K562 (cell line): ENCODE measurements around the gene GNG14. TPM values are rescaled to one million over a fixed set of nuclear protein-coding genes. Genes with fewer than 3 reads are reported as not detected.

Experiments used
- ATAC-seq: fragments of 200-7000 bp; cut with Tn5 transposase; 3 replicates; pipeline ENCODE4 v1.9.1; 2020; ENCODE audit warnings: moderate library complexity
- BruUV-seq: library from RNA; stranded (reverse); fragments of 400-500 nt; replicated peaks from 2 replicates; lab custom pipeline; 2021; lab: Mats Ljungman, UMichigan
- CTCF ChIA-PET: fragments of 300-600 bp; formaldehyde crosslinking; extraction: SDS; loops from one replicate; lab custom pipeline; 2021; ENCODE audit warnings: low intra/inter-chr PET ratio; lab: Yijun Ruan, JAX
- POLR2A ChIA-PET: fragments of 300-600, 350-650 bp; sonication (Branson Sonifier 250); formaldehyde crosslinking; extraction: SDS; loops from one replicate; lab custom pipeline; 2021; ENCODE audit warnings: antibody characterized with exemption, inconsistent platforms; lab: Yijun Ruan, JAX
- DNase-seq, 4 experiments: peaks; one replicate each; pipeline versions ENCODE4 v3.0.0 to v3.0.0-alpha.2; 2011 to 2018; ENCODE audit warnings: low spot score in 3 of 4, mixed read lengths in 3 of 4; ENCODE audit errors: extremely low read depth in 1 of 4
- FAIRE-seq: peaks from 2 replicates; lab custom pipeline; 2011; peaks lifted over from hg19 to GRCh38; lab: Jason Lieb, UNC
- H2AFZ ChIP-seq: 2 replicates; pipeline ENCODE4 v1.6.0; 2011; ENCODE audit warnings: low read depth, low read length, control low read depth, inconsistent platforms
- H3K27ac ChIP-seq: fragments of 200-600 bp; 3 replicates; pipeline ENCODE4 v1.8.0; 2011; ENCODE audit warnings: low read depth, mild to moderate bottlenecking, control low read depth, inconsistent platforms, low read length, moderate library complexity, mixed read lengths; ENCODE audit errors: extremely low read depth
- H3K27me3 ChIP-seq, 2 experiments: fragments of 300-600 bp in 1 of 2; 2 replicates in 1 of 2; 3 replicates in 1 of 2; pipeline versions ENCODE4 v1.6.0 to v1.8.0; 2011; ENCODE audit warnings: inconsistent platforms in 2 of 2, low read length in 2 of 2, mild to moderate bottlenecking in 1 of 2, mixed read lengths in 1 of 2, moderate library complexity in 1 of 2; ENCODE audit not compliant: control insufficient read depth in 2 of 2, insufficient read depth in 2 of 2
- H3K36me3 ChIP-seq: fragments of 300-600 bp; 3 replicates; pipeline ENCODE4 v1.8.0; 2011; ENCODE audit warnings: mild to moderate bottlenecking, low read length, inconsistent platforms; ENCODE audit not compliant: control insufficient read depth, insufficient read depth
- H3K4me1 ChIP-seq, 2 experiments: fragments of 200-600 bp in 1 of 2; replicated peaks in 1 of 2; 2 replicates in 1 of 2; 3 replicates in 1 of 2; pipeline versions ENCODE4 v1.5.1 to v1.8.0; 2011; ENCODE audit warnings: inconsistent platforms in 2 of 2, low read length in 2 of 2, mild to moderate bottlenecking in 1 of 2, mixed read lengths in 1 of 2, moderate library complexity in 1 of 2; ENCODE audit not compliant: control insufficient read depth in 2 of 2, insufficient read depth in 2 of 2
- H3K4me2 ChIP-seq: 2 replicates; pipeline ENCODE4 v1.6.1; 2011; ENCODE audit warnings: low read length, control low read depth, inconsistent platforms, mixed read lengths; ENCODE audit not compliant: insufficient read depth
- H3K4me3 ChIP-seq: fragments of 200-600 bp; sonication (generic), shearing (Covaris generic); 2 replicates; pipeline ENCODE4 v1.5.1; 2016; ENCODE audit warnings: control low read depth, inconsistent platforms
- H3K79me2 ChIP-seq: fragments of 200-600 bp; 3 replicates; pipeline ENCODE4 v1.8.0; 2011; ENCODE audit warnings: low read length, inconsistent platforms; ENCODE audit not compliant: control insufficient read depth, insufficient read depth
- H3K9ac ChIP-seq, 2 experiments: 2 replicates each; pipeline versions ENCODE4 v1.6.0 to v1.6.1; 2011; ENCODE audit warnings: low read depth in 2 of 2, low read length in 2 of 2, control low read depth in 1 of 2, inconsistent platforms in 1 of 2, mild to moderate bottlenecking in 1 of 2, mixed read lengths in 1 of 2; ENCODE audit not compliant: insufficient read depth in 1 of 2
- H3K9me1 ChIP-seq: one replicate; pipeline ENCODE4 v1.6.0; 2011; ENCODE audit warnings: inconsistent platforms, mild to moderate bottlenecking, low read length, moderate library complexity; ENCODE audit not compliant: control insufficient read depth, insufficient read depth
- H3K9me3 ChIP-seq: replicated peaks from 2 replicates; pipeline ENCODE4 v1.5.1; 2011; ENCODE audit warnings: low read depth, low read length, inconsistent platforms; ENCODE audit not compliant: control insufficient read depth, insufficient read depth
- H4K20me1 ChIP-seq: replicated peaks from 2 replicates; pipeline ENCODE4 v1.6.1; 2011; ENCODE audit warnings: low read length, inconsistent platforms, mixed read lengths; ENCODE audit not compliant: control insufficient read depth, insufficient read depth
- BACH1 ChIP-seq: fragments of 200-800 bp; sonication (Bioruptor generic); IDR thresholded peaks from 2 replicates; pipeline ENCODE4 v1.6.1; 2016; ENCODE audit warnings: missing genetic modification characterization, missing compliant biosample characterization
- JUND ChIP-seq, 2 experiments: IDR thresholded peaks; 2 replicates in 1 of 2; 3 replicates in 1 of 2; pipeline ENCODE4 v1.6.1; 2011; ENCODE audit warnings: borderline replicate concordance in 2 of 2, low read depth in 2 of 2, low read length in 2 of 2, improper control_type of control experiment in 1 of 2, missing biosample characterization in 1 of 2, missing genetic modification characterization in 1 of 2, missing genetic modification reagents in 1 of 2
- LARP7 ChIP-seq: fragments of 450-650 bp; IDR thresholded peaks from 2 replicates; pipeline ENCODE4 v1.6.1; 2016
- MEIS2 ChIP-seq: fragments of 450-650 bp; IDR thresholded peaks from 2 replicates; pipeline ENCODE4 v1.6.1; 2014; ENCODE audit warnings: mild to moderate bottlenecking; ENCODE audit not compliant: partially characterized antibody
- NCOA6 ChIP-seq: fragments of 450-650 bp; IDR thresholded peaks from 2 replicates; pipeline ENCODE4 v1.6.1; 2017; ENCODE audit warnings: mild to moderate bottlenecking
- NR2F6 ChIP-seq: fragments of 450-650 bp; formaldehyde crosslinking; IDR thresholded peaks from 2 replicates; pipeline ENCODE4 v1.4.0; 2020; ENCODE audit warnings: mild to moderate bottlenecking
- SUPT5H ChIP-seq: fragments of 450-650 bp; IDR thresholded peaks from 2 replicates; pipeline ENCODE4 v1.6.1; 2016
- TGIF2 ChIP-seq: sonication (generic); formaldehyde crosslinking; IDR thresholded peaks from 2 replicates; pipeline ENCODE4 v1.8.1; 2022; ENCODE audit warnings: mild to moderate bottlenecking, missing genetic modification reagents, moderate library complexity
- TRIM28 ChIP-seq: fragments of 450-650 bp; IDR thresholded peaks from 2 replicates; pipeline ENCODE4 v1.6.1; 2017
- ZNF696 ChIP-seq: fragments of 250-450 bp; sonication (Bioruptor Pico); conservative IDR thresholded peaks from 2 replicates; pipeline ENCODE4 v1.4.0; 2020; ENCODE audit warnings: mild to moderate bottlenecking, moderate library complexity
- WGBS: fragments of 100-300 bp; shearing (Covaris generic); methylation state at CpG from one replicate; pipeline ENCODE4 v1.1.6; 2016; ENCODE audit warnings: low coverage, mixed read lengths; ENCODE audit not compliant: insufficient coverage; ENCODE audit errors: missing lambda C conversion rate; 5-methylcytosine and 5-hydroxymethylcytosine counted together
- in situ Hi-C: fragments of 300-500 bp; cut with MboI; formaldehyde crosslinking; loops from 4 replicates; pipeline ENCODE4 v1.15.0; 2018; ENCODE audit warnings: inconsistent platforms, mixed read lengths
- intact Hi-C: fragments of 100-400 bp; cut with micrococcal nuclease; formaldehyde crosslinking; loops from 2 replicates; pipeline ENCODE4 v1.14.2; 2022
- polyA plus RNA-seq, 8 experiments: library from polyadenylated mRNA; depleted of rRNA in 4 of 8; stranded (reverse) in 5 of 8; unstranded in 3 of 8; fragments of >200 nt; fragmentation: Nextera tagmentation in 2 of 8; fragmentation: Illumina TruSeq in 1 of 8; extraction: Ambion mirVana in 2 of 8; extraction: Trizol in 1 of 8; gene quantifications; 2 replicates each; pipeline versions ENCODE4 v1.2.1 to v1.2.3, GENCODE V29; 2011 to 2014; ENCODE audit warnings: inconsistent platforms in 1 of 8, missing spikeins in 1 of 8
- total RNA-seq, 7 experiments: library from RNA; depleted of rRNA in 6 of 7; stranded (reverse); fragments of >200 nt in 6 of 7; fragmentation: Illumina TruSeq in 2 of 7; extraction: Trizol in 2 of 7; gene quantifications; 2 replicates each; pipeline versions ENCODE4 v1.2.1 to v1.2.3, GENCODE V29; 2011 to 2021; ENCODE audit warnings: low replicate concordance in 1 of 7
- TF ChIP-seq, protein P1 (sequence below): fragments of 450-650 bp; IDR thresholded peaks from 2 replicates; pipeline ENCODE4 v1.6.1; 2016
- TF ChIP-seq, protein P2 (sequence below), 2 experiments: fragments of 450-650 bp in 1 of 2; sonication (generic) in 1 of 2; formaldehyde crosslinking; conservative IDR thresholded peaks; 2 replicates each; pipeline versions ENCODE4 v1.4.0 to v1.8.1; 2020 to 2022; ENCODE audit warnings: mild to moderate bottlenecking in 1 of 2, missing genetic modification reagents in 1 of 2
- TF ChIP-seq, protein P3 (sequence below): fragments of 250-450 bp; sonication (Bioruptor Pico); IDR thresholded peaks from 2 replicates; pipeline ENCODE4 v1.5.0; 2021
- TF ChIP-seq, protein P4 (sequence below): sonication (generic); formaldehyde crosslinking; IDR thresholded peaks from 2 replicates; pipeline ENCODE4 v1.8.1; 2023; ENCODE audit warnings: mild to moderate bottlenecking, missing genetic modification reagents, moderate library complexity
- TF ChIP-seq, protein P5 (sequence below), 3 experiments: fragments of 200-800 bp in 1 of 3; sonication (Bioruptor generic) in 1 of 3; sonication (generic) in 1 of 3; formaldehyde crosslinking in 1 of 3; IDR thresholded peaks; 2 replicates each; pipeline versions ENCODE4 v1.6.1 to v1.8.0; 2016 to 2022; ENCODE audit warnings: mild to moderate bottlenecking in 2 of 3, missing compliant biosample characterization in 2 of 3, missing genetic modification characterization in 2 of 3, missing genetic modification reagents in 1 of 3

Gene GNG14
- total and polyA plus RNA-seq, 9 of the 15 experiments (the other 6 are each of a cell fraction or from before 2014, with no cell fraction given), result not detected

DNA sequence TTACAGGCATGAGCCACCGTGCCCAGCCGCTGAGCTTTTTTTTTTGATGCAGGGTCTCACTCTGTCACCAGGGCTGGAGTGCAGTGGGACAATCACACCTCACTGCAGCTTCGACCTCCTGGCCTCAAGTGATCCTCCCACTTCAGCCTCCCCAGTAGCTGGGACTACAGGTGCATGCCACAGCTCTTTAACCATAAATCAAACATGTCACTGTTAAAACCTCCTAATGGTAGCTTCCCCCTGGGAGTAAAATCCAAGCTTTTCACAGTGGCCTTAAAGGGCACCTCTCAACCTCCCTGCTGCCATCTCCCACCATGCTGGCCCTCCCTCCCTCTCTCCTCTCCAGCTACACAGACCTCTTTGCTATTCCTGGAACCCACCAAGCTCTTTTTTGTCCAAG lies 2.0 kb upstream of the GNG14 start (continued):
- TF ChIP-seq TGIF2 (CRISPR knock-in tag), result no peak
- TF ChIP-seq, protein P1, sequence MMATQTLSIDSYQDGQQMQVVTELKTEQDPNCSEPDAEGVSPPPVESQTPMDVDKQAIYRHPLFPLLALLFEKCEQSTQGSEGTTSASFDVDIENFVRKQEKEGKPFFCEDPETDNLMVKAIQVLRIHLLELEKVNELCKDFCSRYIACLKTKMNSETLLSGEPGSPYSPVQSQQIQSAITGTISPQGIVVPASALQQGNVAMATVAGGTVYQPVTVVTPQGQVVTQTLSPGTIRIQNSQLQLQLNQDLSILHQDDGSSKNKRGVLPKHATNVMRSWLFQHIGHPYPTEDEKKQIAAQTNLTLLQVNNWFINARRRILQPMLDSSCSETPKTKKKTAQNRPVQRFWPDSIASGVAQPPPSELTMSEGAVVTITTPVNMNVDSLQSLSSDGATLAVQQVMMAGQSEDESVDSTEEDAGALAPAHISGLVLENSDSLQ, result peak; percentile 68
- TF ChIP-seq MEIS2, result peak; percentile 62

DNA sequence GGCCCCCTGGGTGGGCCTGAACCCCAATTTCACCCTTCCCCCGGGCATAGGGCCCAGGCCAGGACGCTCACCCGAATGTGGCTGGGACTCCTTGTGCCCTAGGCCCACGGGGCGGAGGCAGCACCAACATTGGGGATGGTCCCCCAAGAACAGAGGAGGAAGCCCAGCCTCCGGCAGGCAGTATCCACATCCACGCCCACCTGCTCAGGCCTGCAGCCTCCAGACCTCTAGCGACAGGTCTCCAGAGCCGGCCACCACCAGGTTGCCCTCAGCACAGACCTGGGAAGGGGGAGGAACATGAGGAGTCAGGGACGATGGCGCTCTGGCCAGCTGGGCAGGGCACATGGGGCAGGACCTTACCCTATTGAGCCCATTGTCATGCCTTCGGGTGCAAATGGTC lies 1.2 kb downstream of the GNG14 start:
- in situ Hi-C loops (no loop called here), intact Hi-C loops (no loop called here)
- Histone ChIP-seq H3K4me3 (no peak overlapping the region), H3K9me1 (no peaks in the 10 kb centered on the region), H4K20me1 (no peaks in the 10 kb centered on the region), H3K4me2 (no peak overlapping the region), H3K9ac (no peak overlapping the region), H3K4me1 (peaks cover 0 to 32% of the 10 kb centered on the region in 2 experiments; a peak in 2 of 5 replicates)
- 87% methylated on average over 10 of the region's 12 CpGs for WGBS
- no peak for ATAC-seq
- no peak for DNase-seq
- TF ChIP-seq NR2F6 (no peak), ZNF696 (no peak), SUPT5H (no peak), BACH1 (no peak), TRIM28 (no peak), JUND (IDR thresholded peaks at IDR 0.05; ENCODE audit: borderline replicate concordance, low read depth, low read length) (no peak), JUND (tag; IDR thresholded peaks at IDR 0.05; ENCODE audit: borderline replicate concordance, low read depth, low read length) (no peak), LARP7 (no peak), NCOA6 (no peak)
- TF ChIP-seq, protein P2, sequence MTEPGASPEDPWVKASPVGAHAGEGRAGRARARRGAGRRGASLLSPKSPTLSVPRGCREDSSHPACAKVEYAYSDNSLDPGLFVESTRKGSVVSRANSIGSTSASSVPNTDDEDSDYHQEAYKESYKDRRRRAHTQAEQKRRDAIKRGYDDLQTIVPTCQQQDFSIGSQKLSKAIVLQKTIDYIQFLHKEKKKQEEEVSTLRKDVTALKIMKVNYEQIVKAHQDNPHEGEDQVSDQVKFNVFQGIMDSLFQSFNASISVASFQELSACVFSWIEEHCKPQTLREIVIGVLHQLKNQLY (CRISPR knock-in tag; conservative IDR thresholded peaks at IDR 0.05), result no peak
- TF ChIP-seq, protein P3, sequence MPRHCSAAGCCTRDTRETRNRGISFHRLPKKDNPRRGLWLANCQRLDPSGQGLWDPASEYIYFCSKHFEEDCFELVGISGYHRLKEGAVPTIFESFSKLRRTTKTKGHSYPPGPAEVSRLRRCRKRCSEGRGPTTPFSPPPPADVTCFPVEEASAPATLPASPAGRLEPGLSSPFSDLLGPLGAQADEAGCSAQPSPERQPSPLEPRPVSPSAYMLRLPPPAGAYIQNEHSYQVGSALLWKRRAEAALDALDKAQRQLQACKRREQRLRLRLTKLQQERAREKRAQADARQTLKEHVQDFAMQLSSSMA, result no peak
- TF ChIP-seq, protein P4, sequence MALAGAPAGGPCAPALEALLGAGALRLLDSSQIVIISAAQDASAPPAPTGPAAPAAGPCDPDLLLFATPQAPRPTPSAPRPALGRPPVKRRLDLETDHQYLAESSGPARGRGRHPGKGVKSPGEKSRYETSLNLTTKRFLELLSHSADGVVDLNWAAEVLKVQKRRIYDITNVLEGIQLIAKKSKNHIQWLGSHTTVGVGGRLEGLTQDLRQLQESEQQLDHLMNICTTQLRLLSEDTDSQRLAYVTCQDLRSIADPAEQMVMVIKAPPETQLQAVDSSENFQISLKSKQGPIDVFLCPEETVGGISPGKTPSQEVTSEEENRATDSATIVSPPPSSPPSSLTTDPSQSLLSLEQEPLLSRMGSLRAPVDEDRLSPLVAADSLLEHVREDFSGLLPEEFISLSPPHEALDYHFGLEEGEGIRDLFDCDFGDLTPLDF (CRISPR knock-in tag), result no peak
- TF ChIP-seq, protein P5, sequence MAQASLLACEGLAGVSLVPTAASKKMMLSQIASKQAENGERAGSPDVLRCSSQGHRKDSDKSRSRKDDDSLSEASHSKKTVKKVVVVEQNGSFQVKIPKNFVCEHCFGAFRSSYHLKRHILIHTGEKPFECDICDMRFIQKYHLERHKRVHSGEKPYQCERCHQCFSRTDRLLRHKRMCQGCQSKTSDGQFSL (CRISPR knock-in tag; IDR thresholded peaks at IDR 0.05), result no peak
- TF ChIP-seq, protein P5 (tag; IDR thresholded peaks at IDR 0.05), result no peak
- TF ChIP-seq, all 486 proteins: peak for 0
- BruUV-seq, result no TSS peak
- CTCF ChIA-PET, result no interaction called here
- Histone ChIP-seq H3K36me3 (peaks cover 41% of the 10 kb centered on the region; the same call in 2 of the 3 replicates), H2AFZ (no peak overlapping the region), H3K9me3 (no peaks in the 10 kb centered on the region), H3K79me2 (no peaks in the 10 kb centered on the region), H3K27me3 (no peaks in the 10 kb centered on the region), H3K27ac (no peak overlapping the region)
- no peak for FAIRE-seq
- POLR2A ChIA-PET, result interaction anchor here (1.1 kb wide), 2 partner anchors 9 to 25 kb away, joined by 3 to 5 read pairs; no protein-coding TSS in a partner anchor
